Neural cell (in vitro differentiated cells): Measurements from ENCODE around the gene NPAS3. TPM values are rescaled to one million over a fixed set of nuclear protein-coding genes. Genes with fewer than 3 reads are reported as not detected.
"Not testable (repeated sequence)": the region's sequence is repeated elsewhere in the genome, so short reads cannot be mapped to it uniquely, and the experiment has no call there.

ENCODE experiments used
- H2AFZ ChIP-seq: fragments of 200-600, 300-800 bp; sonication (generic), shearing (Covaris generic); 2 replicates; pipeline ENCODE4 v1.6.0; 2014; ENCODE audit warnings: low read depth, mild to moderate bottlenecking, antibody characterized with exemption, low read length, moderate library complexity
- H3F3A ChIP-seq: fragments of 200-600 bp; shearing (Covaris generic); 2 replicates; pipeline ENCODE4 v1.6.1; 2016; ENCODE audit warnings: mild to moderate bottlenecking, moderate library complexity, mixed read lengths, antibody characterized with exemption, low read length; ENCODE audit not compliant: insufficient read depth, poor library complexity, severe bottlenecking
- H3K27ac ChIP-seq: fragments of 200-600, 300-800 bp; sonication (generic), shearing (Covaris generic); 2 replicates; pipeline ENCODE4 v1.5.1; 2014; ENCODE audit warnings: mild to moderate bottlenecking, low read length, moderate library complexity
- H3K27me3 ChIP-seq: fragments of 300-800, 200-600 bp; sonication (generic), shearing (Covaris generic); 2 replicates; pipeline ENCODE4 v1.6.0; 2014; ENCODE audit warnings: mild to moderate bottlenecking, low read depth, low read length, moderate library complexity; ENCODE audit not compliant: insufficient read depth
- H3K36me3 ChIP-seq: fragments of 300-800, 200-600 bp; sonication (generic), shearing (Covaris generic); 2 replicates; pipeline ENCODE4 v1.5.1; 2014; ENCODE audit warnings: mild to moderate bottlenecking, antibody characterized with exemption, low read length, moderate library complexity; ENCODE audit not compliant: insufficient read depth
- H3K4me2 ChIP-seq: fragments of 300-800, 200-600 bp; sonication (generic), shearing (Covaris generic); 2 replicates; pipeline ENCODE4 v1.6.0; 2014; ENCODE audit warnings: mild to moderate bottlenecking, low read length
- H3K4me3 ChIP-seq: fragments of 300-800, 200-600 bp; sonication (generic), shearing (Covaris generic); 2 replicates; pipeline ENCODE4 v1.5.1; 2014; ENCODE audit warnings: mild to moderate bottlenecking, low read length, moderate library complexity
- H3K79me2 ChIP-seq: fragments of 200-600 bp; shearing (Covaris generic); replicated peaks from 2 replicates; pipeline ENCODE4 v1.6.0; 2014; ENCODE audit warnings: mild to moderate bottlenecking, low read length, moderate library complexity; ENCODE audit not compliant: insufficient read depth
- H3K9ac ChIP-seq: fragments of 300-800, 200-600 bp; sonication (generic), shearing (Covaris generic); 2 replicates; pipeline ENCODE4 v1.6.1; 2016; ENCODE audit warnings: mild to moderate bottlenecking, low read length, mixed read lengths
- H3K9me2 ChIP-seq: fragments of 200-600 bp; shearing (Covaris generic); 2 replicates; pipeline ENCODE4 v1.6.1; 2016; ENCODE audit warnings: mild to moderate bottlenecking, low read length, mixed read lengths; ENCODE audit not compliant: insufficient read depth
- H3K9me3 ChIP-seq: fragments of 200-600, 300-800 bp; sonication (generic), shearing (Covaris generic); 2 replicates; pipeline ENCODE4 v1.6.1; 2016; ENCODE audit warnings: mild to moderate bottlenecking, mixed run types, low read length, moderate library complexity, mixed read lengths
- H4K20me1 ChIP-seq: fragments of 200-600 bp; shearing (Covaris generic); 2 replicates; pipeline ENCODE4 v1.6.1; 2016; ENCODE audit warnings: mild to moderate bottlenecking, mixed run types; ENCODE audit not compliant: insufficient read depth
- CTCF ChIP-seq: fragments of 450-650 bp; IDR thresholded peaks from 2 replicates; pipeline ENCODE4 v1.5.1; 2014; ENCODE audit warnings: antibody characterized with exemption, mild to moderate bottlenecking, moderate library complexity; ENCODE audit not compliant: poor library complexity, severe bottlenecking
- EP300 ChIP-seq: fragments of 450-650 bp; conservative IDR thresholded peaks from 2 replicates; pipeline ENCODE4 v1.6.1; 2014; ENCODE audit warnings: antibody characterized with exemption, mild to moderate bottlenecking, moderate library complexity; ENCODE audit not compliant: poor library complexity, severe bottlenecking
- EZH2 ChIP-seq: fragments of 200-600, 300-800 bp; shearing (Covaris generic), sonication (generic); IDR thresholded peaks from 2 replicates; pipeline ENCODE4 v1.6.1; 2014; ENCODE audit warnings: antibody characterized with exemption, low read length, borderline replicate concordance, mild to moderate bottlenecking; ENCODE audit not compliant: insufficient read depth, poor library complexity, severe bottlenecking
- MXI1 ChIP-seq: fragments of 450-650 bp; conservative IDR thresholded peaks from 2 replicates; pipeline ENCODE4 v1.6.1; 2014; ENCODE audit warnings: antibody characterized with exemption, mild to moderate bottlenecking; ENCODE audit not compliant: poor library complexity, severe bottlenecking
- POLR2AphosphoS5 ChIP-seq: IDR thresholded peaks from 2 replicates; pipeline ENCODE4 v1.6.1; 2012
- RAD21 ChIP-seq: fragments of 450-650 bp; conservative IDR thresholded peaks from 2 replicates; pipeline ENCODE4 v1.6.1; 2014; ENCODE audit warnings: antibody characterized with exemption, mild to moderate bottlenecking, moderate library complexity
- REST ChIP-seq: IDR thresholded peaks from 2 replicates; pipeline ENCODE4 v1.6.1; 2012; ENCODE audit warnings: borderline replicate concordance
- SMC3 ChIP-seq: fragments of 450-650 bp; conservative IDR thresholded peaks from 2 replicates; pipeline ENCODE4 v1.6.1; 2014; ENCODE audit warnings: antibody characterized with exemption, mild to moderate bottlenecking, moderate library complexity; ENCODE audit not compliant: poor library complexity
- TAF1 ChIP-seq: IDR thresholded peaks from 2 replicates; pipeline ENCODE4 v1.6.1; 2012; ENCODE audit warnings: low read depth
- polyA plus RNA-seq: library from polyadenylated mRNA; depleted of rRNA; stranded (reverse); fragments of >200 nt; gene quantifications from 2 replicates; pipeline ENCODE4 v1.2.3, GENCODE V29; 2014

The NPAS3 gene
- polyA plus RNA-seq, 1 donor from 2014 or later = 1.3 TPM

DNA sequence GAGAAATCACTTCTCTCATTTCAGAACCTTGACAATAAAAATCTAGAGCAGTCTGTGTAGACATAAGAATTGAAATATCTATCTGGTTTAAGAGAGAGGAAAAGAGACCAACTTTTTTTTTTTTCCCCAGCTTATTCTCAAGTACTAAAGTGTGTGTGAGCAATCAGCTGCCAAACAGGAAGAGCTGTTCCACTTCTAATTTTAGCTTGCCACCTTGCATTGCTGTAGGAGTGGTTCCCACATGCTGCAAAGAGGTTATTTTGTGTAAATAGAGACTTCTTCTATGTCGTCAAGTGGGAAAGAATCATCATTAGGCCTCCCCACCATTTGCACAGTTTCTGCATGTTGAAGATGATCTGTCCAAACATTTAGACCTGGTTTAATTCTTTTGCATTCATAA lies 142.6 kb downstream of the NPAS3 start:
- Histone ChIP-seq H4K20me1 (no peaks in the 10 kb centered on the region), H3K4me3 (no peak overlapping the region), H3K9me3 (no peaks in the 10 kb centered on the region), H3K79me2 (no peaks in the 10 kb centered on the region), H3K9me2 (no peaks in the 10 kb centered on the region), H3K9ac (no peak overlapping the region), H3K36me3 (no peaks in the 10 kb centered on the region), H3K27ac (no peak overlapping the region), H3F3A (no peaks in the 10 kb centered on the region), H3K4me2 (no peak overlapping the region), H2AFZ (no peak overlapping the region), H3K27me3 (no peaks in the 10 kb centered on the region)
- TF ChIP-seq TAF1 (no peak), EZH2 (no peak), CTCF (no peak), SMC3 (no peak), RAD21 (no peak), EP300 (no peak), MXI1 (no peak)

DNA sequence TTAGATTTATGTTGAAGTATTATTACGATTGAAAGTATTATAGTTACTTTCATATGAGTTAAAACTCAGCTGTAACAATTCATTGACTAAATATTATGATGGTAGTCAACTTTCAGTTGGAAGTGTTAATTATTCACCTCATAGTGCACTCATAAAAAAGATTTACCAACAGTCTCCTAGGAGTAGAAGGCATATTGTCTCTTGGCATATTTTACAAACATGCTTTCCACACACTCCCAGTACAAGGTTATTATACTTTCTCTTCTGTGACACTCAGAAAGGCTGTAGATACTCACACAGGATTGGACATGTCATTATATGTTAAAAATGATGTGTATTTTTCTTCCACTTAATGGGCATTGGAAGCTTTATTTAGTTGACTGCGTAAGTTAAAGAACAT lies 147.1 kb downstream of the NPAS3 start:
- H4K20me1 ChIP-seq = no peaks in the 10 kb centered on the region
- H3K27ac ChIP-seq = no peak overlapping the region
- H3K79me2 ChIP-seq = no peaks in the 10 kb centered on the region
- TF ChIP-seq EP300 (no peak), SMC3 (no peak), EZH2 (no peak), REST (no peak), CTCF (no peak), POLR2AphosphoS5 (no peak), MXI1 (no peak), TAF1 (no peak), RAD21 (no peak)
- no peak overlapping the region for H2AFZ ChIP-seq
- no peaks in the 10 kb centered on the region for H3F3A ChIP-seq
- H3K9ac ChIP-seq = no peak overlapping the region
- no peak overlapping the region for H3K4me3 ChIP-seq
- H3K36me3 ChIP-seq = no peaks in the 10 kb centered on the region
- H3K4me2 ChIP-seq = no peak overlapping the region
- no peaks in the 10 kb centered on the region for H3K9me3 ChIP-seq
- H3K27me3 ChIP-seq = no peaks in the 10 kb centered on the region
- no peaks in the 10 kb centered on the region for H3K9me2 ChIP-seq

DNA sequence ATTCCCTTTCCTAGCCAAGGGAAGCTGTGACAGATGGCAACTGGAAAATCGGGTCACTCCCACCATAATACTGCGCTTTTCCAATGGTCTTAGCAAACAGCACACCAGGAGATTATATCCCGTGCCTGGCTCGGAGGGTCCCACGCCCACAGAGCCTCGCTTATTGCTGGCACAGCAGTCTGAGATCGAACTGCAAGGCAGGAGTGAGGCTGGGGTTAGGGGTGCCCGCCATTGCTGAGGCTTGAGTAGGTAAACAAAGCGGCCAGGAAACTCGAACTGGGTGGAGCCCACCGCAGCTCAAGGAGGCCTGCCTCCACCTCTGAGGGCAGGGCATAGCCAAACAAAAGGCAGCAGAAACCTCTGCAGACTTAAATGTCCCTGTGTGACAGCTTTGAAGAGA lies 149.6 kb downstream of the NPAS3 start:
- H3K9ac ChIP-seq, H3K4me2 ChIP-seq, H3K27ac ChIP-seq, H3K9me2 ChIP-seq, H3K27me3 ChIP-seq, H4K20me1 ChIP-seq, H3F3A ChIP-seq, H3K36me3 ChIP-seq, H3K4me3 ChIP-seq, H3K79me2 ChIP-seq, H2AFZ ChIP-seq, H3K9me3 ChIP-seq: not testable (repeated sequence)
